GM18517 (cell line): ENCODE data around the gene OR6C4.
"Not testable (repeated sequence)": the region's sequence is repeated elsewhere in the genome, so short reads cannot be mapped to it uniquely, and the experiment has no call there.

Experiments
- ATAC-seq: cut with Tn5 transposase; IDR thresholded peaks from one replicate; pipeline ENCODE4 v1.9.1; 2021; ENCODE audit warnings: mild to moderate bottlenecking, moderate library complexity; ENCODE audit not compliant: unreplicated experiment

Gene OR6C4

DNA sequence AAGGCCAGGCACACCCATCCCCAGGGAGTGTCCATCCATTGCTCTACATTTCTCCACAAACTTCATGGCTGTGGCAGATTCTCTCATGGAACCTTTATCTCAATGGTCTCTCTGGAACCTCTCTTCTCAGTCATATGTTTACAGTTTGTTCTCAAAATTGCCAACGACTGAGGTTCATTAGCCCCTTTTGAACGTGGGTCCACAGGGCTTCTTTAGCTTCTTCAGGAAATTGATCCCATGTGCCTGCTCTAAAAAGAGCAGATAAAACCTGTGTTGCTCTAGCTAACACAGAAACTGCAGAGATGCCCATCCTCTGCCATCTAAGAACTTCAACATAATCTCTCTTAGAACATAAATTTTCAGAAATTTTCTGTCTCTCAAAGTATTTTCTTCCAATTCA is at the start of gene OR6C4:
OR6C4 (plus strand) TSS at position 301 of the 400 bp plus-strand sequence. CDS start 1,625 bp downstream, outside the sequence.
- ATAC-seq: no peak

DNA sequence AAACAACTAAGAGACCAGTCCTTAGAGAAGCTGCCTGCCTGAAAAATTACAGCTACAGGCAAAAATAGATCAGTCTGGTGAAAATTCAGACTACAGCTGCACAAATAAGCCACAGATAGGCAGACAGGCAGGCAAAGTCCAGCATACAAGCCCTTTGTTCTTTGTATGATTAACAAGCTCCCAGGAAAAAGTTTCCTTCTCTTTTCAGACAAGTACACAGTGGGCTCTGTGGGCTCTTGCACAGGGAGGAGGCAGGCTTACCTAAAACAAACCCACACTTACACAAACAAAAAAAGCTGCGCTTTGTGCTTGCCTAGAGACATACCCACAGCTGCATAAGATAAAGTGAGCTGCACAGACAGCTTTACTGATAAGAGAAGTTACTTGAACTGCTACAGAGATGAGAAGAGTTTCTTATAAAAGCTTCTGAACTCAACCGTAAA is 49.6 kb upstream of the OR6C4 start:
- no peak for ATAC-seq

- no peak for ATAC-seq
Observed at GRCh38 chr12:55501601-55502000, 47.8 kb upstream of the OR6C4 start.

DNA sequence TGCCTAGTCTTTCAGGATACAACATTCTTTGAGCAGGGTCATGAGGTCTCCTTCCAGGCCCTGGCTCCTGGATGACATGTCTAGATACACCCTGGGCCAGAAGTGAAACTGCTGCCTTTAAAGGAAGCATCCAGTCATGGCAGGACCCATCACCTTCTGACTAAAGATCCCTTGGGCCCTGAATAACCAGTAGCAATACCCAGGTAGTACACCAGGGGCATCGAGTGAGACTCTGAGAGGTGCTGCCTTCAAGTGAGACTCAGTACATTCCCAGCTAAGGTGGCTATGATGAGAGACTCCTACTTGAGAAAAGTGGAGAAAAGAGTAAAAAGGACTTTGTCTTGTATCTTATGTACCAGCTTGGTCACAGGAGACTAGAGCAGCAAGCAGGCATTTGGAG is 33.7 kb upstream of the OR6C4 start:
- no peak for ATAC-seq

DNA sequence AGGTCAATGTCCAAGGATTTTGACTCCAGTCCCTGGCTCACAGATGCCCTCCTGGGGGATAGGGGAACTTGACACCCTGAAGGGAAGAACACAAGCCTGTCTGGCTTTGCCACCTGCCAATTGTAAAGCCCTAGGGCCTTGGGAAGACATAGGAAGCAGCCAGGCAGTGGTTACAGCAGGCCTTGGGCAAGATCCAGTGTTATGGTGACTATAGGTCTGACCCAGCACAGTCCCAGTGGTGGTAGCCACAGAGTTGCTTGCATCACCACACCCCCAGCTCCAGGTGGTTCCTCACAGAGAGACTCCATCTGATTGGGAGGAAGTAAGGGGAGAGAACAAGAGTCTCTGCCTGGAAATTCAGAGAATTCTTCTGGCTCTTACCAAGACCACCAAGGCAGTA is 33.0 kb upstream of the OR6C4 start:
- no peak for ATAC-seq

- ATAC-seq: not testable (repeated sequence)
Observed at GRCh38 chr12:55548235-55548634, 1.2 kb upstream of the OR6C4 start.

- ATAC-seq: no peak
Observed at GRCh38 chr12:55548756-55549155, 646 bp upstream of the OR6C4 start.

- ATAC-seq: no peak
Observed at GRCh38 chr12:55554296-55554695, 4.9 kb downstream of the OR6C4 start.

- ATAC-seq: not testable (repeated sequence)
Observed at GRCh38 chr12:55570060-55570459, 20.7 kb downstream of the OR6C4 start.

- ATAC-seq: not testable (repeated sequence)
Observed at GRCh38 chr12:55570689-55571088, 21.3 kb downstream of the OR6C4 start.

- no peak for ATAC-seq
Observed at GRCh38 chr12:55572168-55572567, 22.8 kb downstream of the OR6C4 start, which contains the start of gene OR2AP1. TSS of gene OR2AP1 (plus strand) at chr12:55572468. CDS start at chr12:55574415, 1,947 bp downstream.

DNA sequence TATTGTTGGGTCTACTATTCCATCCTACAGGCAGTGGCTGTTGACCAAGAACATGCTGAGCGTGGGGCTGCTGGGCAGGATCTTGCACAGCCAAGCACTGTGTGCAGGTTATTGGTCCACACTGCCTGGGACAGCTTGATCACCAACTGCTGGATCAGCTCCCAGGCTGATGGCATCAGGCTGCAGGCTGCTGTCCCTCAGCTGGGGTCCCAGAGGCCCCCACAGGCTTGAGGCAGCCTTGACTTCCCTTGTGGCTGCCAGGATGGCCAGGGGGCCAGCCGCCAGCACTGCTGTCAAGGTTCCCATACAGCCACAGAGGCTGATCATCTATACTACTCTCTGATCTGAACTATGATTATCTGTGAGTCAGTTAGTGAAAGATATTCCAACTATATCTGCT is 32.7 kb downstream of the OR6C4 start:
- no peak for ATAC-seq

- no peak for ATAC-seq
Observed at GRCh38 chr12:55585817-55586216, 36.4 kb downstream of the OR6C4 start.

DNA sequence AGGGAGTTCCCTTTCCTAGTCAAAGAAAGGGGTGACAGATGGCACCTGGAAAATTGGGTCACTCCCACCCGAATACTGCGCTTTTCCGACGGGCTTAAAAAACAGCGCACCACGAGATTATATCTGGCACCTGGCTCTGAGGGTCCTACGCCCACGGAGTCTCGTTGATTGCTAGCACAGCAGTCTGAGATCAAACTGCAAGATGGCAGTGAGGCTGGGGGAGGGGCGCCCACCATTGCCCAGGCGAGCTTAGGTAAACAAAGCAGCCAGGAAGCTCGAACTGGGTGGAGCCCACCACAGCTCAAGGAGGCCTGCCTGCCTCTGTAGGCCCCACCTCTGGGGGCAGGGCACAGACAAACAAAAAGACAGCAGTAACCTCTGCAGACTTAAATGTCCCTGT is 40.8 kb downstream of the OR6C4 start:
- ATAC-seq: not testable (repeated sequence)
